ENCODE data around the gene NRCAM.

NRCAM gene

DNA sequence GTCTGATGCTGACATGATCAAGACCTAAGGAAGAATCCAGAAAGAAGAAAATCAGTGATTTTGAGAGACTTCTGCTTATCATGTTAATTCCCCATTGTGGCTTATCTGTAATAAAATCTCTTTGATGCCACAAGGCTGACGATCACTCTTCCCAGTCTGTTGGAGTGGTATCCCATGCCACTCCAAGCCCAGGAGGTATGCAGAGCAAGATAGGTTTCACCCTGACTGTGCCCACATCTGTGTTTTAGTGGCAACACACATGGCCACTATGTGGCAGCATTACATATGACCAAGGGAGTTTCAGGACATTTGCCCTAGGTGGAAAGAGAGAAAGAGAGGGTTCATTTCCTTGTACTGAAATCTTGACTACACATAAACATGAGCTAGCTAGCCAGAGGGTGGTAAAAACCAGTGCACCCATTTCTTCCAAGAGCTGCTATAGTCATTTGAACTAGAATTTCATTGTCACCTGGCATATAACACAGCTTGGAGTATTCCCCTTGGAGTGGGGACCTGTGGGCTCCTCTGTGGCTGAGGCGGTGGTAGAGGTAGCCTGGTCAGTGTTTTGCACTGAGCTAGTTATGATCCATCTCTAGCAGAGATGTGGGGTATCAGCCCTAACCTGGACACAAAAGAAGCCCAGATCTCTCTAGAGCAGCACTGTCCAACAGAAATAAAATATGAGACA is 346.9 kb downstream of the NRCAM start:
- in situ Hi-C loops (cut with MboI; ENCODE audit: low sequenced_read_pairs): no loop called here

DNA sequence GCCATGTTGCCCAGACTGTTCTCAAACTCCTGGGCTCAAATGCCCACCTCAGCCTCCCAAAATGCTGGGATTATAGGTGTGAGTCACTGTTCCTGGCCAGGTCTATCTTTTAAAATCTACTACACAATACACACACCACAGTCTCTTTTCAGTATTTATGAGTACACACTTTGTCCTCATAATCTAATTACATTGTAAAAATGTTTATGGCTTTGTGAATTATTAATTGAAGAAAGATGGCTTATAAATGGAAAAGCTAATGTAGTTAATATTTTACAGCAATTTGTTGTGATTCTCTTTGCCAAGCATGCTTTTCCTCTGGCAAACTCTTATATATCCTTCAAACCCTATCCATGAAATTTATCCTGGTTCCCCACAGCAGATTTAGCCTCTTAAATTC is 348.1 kb downstream of the NRCAM start:
- in situ Hi-C loops (cut with MboI; ENCODE audit: low sequenced_read_pairs): no loop called here

DNA sequence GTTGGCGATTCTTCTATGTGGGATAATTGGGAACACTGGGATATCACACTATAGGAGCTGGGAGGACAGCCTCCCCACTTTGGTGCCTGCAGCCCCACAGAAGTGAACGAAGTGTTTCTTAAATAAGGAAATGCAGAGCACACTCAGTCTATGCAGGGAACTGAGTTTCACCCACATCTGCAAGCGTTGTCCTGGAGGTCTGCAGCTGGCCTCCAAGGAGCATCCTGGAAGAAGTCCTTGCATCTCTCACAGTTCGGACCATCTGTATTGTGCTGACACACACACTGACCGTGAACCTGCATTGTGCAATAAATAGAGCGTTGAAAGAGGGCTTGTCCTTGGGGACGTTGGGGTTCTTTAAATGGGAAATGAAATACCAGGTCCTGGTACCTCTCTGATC is 351.9 kb downstream of the NRCAM start:
- in situ Hi-C loops (cut with MboI; ENCODE audit: low sequenced_read_pairs): no loop called here

DNA sequence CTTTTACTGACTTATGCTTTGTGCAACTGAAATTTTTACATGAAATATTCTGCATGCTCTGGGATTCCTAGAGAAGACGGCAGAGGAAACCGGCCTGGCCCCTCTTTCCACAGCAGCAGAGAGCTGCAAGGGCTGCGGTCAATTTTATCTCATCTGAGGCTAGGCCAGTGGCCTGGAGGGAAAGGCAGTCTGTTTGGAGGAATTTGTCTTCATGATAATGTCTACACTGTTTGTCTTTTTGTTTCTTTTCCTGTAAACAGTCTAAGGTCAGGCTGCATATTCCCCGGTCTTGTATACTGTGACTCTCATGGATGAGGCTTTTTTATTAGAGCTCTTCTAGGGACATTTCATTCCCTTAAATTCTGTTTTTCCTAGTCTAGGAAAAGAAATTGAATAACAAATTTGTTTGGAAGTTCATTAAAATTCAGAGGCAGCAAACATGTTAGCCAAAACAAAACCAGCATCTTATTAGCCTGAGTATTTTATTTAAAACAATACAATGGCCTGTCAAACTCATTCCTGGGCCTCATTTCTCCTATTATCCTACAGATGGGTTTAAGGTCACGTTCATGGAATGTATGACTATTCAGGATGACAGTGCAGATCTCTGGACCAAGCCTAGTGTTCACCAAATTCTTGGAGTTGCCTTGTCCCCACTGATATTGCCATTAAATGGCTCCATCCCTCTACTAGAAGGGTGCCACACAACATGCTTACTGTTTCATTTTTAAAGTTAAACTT is 352.5 kb downstream of the NRCAM start:
- in situ Hi-C loops (cut with MboI; ENCODE audit: low sequenced_read_pairs): no loop called here

DNA sequence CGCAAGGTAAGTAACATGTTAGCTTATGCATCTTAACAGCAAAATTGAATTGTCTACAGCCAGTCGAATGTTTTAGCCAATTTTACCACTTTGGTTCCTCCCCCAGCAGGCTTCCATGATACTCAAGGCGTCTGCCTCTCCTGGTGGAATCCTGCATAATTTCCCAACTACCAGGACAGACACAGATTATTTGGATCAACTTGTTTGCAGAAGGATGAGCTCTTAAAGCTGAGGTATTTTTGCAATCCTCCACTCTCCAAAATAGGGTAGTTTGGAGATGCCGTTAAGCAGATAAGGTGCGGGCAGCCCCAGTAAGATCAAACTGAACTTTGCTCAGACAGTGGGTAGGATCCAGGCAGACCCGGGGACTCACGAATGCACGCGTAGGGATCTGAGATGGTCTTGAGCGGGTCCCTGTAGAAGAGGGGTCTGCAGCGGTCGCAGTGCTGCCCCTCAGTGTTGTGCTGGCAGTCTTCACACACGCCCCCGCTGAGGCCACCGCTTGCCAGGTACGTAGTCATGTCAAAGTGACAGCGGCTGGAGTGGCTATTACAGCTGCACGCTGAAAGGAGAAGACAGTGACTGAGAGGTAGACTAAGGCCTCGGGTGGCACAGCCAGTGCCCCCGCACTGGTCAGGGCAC is 353.4 kb downstream of the NRCAM start:
- in situ Hi-C loops (cut with MboI; ENCODE audit: low sequenced_read_pairs): no loop called here

DNA sequence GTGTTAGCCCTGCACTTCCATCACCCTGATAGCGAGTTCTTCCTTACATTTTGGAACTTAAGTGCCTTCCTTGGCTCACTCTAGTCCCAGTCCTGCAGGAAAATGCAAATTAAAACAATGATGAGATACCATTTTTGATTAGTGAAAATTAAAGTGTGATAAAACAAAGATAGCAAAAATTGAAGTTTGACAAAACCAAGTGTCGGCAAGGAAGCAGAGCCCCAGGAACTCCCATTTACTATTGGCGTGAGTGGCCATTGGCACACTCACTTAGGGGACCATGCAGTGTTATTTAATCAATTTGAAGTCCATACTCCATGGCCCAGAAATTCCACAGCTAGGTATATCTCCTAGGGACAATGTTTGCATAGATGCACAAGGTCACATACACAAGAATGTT is 354.5 kb downstream of the NRCAM start:
- in situ Hi-C loops (cut with MboI; ENCODE audit: low sequenced_read_pairs): no loop called here

DNA sequence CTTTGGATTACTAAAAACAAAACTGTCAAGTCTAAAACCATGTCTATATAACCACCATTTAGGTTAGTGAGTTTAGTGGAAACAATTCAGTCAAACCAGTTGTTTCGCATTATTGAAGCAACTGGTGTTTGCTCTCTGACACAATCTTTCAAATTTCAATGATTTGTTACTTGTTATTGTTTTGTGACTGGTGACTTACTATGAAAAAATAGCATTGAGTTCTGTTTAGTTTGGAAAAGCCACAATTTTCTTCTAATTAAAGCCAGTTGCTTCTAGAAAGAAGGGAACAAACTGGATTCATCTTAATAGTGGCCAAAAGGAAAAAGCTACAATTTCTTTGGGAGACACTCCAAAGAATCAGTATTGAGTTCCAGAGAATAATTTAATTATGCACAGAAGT is 356.5 kb downstream of the NRCAM start:
- in situ Hi-C loops (cut with MboI; ENCODE audit: low sequenced_read_pairs): no loop called here

DNA sequence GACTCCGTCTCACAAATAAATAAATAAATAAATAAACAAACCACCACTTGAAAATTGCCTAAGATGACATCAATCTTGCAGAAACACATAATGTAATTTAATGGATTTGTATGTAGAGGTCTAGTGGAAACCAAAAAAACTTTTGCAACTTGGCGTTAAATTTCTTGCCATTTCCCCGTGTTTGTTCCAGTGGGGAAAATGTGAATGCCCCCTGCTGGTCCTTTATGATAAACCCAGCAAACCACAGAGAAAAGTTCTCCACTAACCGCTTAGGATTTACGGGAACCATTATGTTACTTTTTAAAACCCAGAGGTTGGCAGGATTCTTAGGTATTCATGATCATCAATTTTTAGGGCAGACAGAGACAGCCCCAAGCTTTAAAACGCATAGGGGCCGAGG is 358.5 kb downstream of the NRCAM start:
- in situ Hi-C loops (cut with MboI; ENCODE audit: low sequenced_read_pairs): no loop called here

Data from HL-60/S4 (cell line).